ENCODE results near the gene ITGAX. TPM values are rescaled to one million over a fixed set of nuclear protein-coding genes. Genes with fewer than 3 reads are reported as not detected.
A peak's percentile ranks its signal among the peaks of the same experiment; 100 is the strongest.

Gene ITGAX
- total RNA-seq, 1 experiment from 2014 or later: not detected

- BruUV-seq (replicated peaks): no TSS peak
- H3K4me3 Mint-ChIP-seq (ENCODE audit: unreplicated experiment): no peak overlapping the region
- POLR2A ChIA-PET: no interaction called here
- no peak for TF ChIP-seq CTCF (IDR thresholded peaks at IDR 0.05; ENCODE audit: insufficient read depth in 1 of 2, low read depth in 1 of 2, low read length in 1 of 2, severe bottlenecking in 1 of 2, unreplicated experiment in 1 of 2)
- H3K36me3 ChIP-seq (ENCODE audit: control insufficient read depth, insufficient read depth, low read length): no peaks in the 10 kb centered on the region
- no peak for DNase-seq
- H3K36me3 Mint-ChIP-seq (ENCODE audit: insufficient read depth, unreplicated experiment): peaks cover 6% of the 10 kb centered on the region
- H3K9me3 Mint-ChIP-seq (ENCODE audit: unreplicated experiment): no peaks in the 10 kb centered on the region
- peaks cover 14% of the 10 kb centered on the region for H3K4me1 Mint-ChIP-seq (ENCODE audit: low read depth, unreplicated experiment)
- intact Hi-C loops (cut with micrococcal nuclease; ENCODE audit: unreplicated experiment): loop anchor here (5.0 kb wide), 1 partner anchor 115 kb away; the partner anchor contains the start of gene PYDC1
- peaks cover 14% of the 10 kb centered on the region for H3K27me3 Mint-ChIP-seq (ENCODE audit: insufficient read depth, unreplicated experiment)
- CTCF ChIA-PET: no interaction called here
- H3K4me3 ChIP-seq (ENCODE audit: low read depth, low read length): no peak overlapping the region
- no peaks in the 10 kb centered on the region for H3K4me1 ChIP-seq
- no peak overlapping the region for H3K27ac Mint-ChIP-seq (ENCODE audit: unreplicated experiment)
- H3K27me3 ChIP-seq (replicated peaks; ENCODE audit: control insufficient read depth, insufficient read depth, low read length): no peaks in the 10 kb centered on the region
- H3K9me3 ChIP-seq: no peaks in the 10 kb centered on the region
These were observed 22.4 kb upstream of the ITGAX start for GRCh38 chr16:31332544-31332943.

GRCh38 chr16:31333686-31334649, 21.0 kb upstream of the ITGAX start:
- H3K4me3 Mint-ChIP-seq (ENCODE audit: unreplicated experiment): no peak overlapping the region
- no peaks in the 10 kb centered on the region for H3K36me3 Mint-ChIP-seq (ENCODE audit: insufficient read depth, unreplicated experiment)
- no peak overlapping the region for H3K27ac Mint-ChIP-seq (ENCODE audit: unreplicated experiment)
- peak in 1 of 2 experiments; percentile 65 for TF ChIP-seq CTCF (IDR thresholded peaks at IDR 0.05; ENCODE audit: insufficient read depth in 1 of 2, low read depth in 1 of 2, low read length in 1 of 2, severe bottlenecking in 1 of 2, unreplicated experiment in 1 of 2)
- DNase-seq: peak; percentile 51 to 52
- no peaks in the 10 kb centered on the region for H3K9me3 Mint-ChIP-seq (ENCODE audit: unreplicated experiment)
- no peaks in the 10 kb centered on the region for H3K9me3 ChIP-seq
- peaks cover 12% of the 10 kb centered on the region for H3K27me3 Mint-ChIP-seq (ENCODE audit: insufficient read depth, unreplicated experiment)
- H3K4me3 ChIP-seq (ENCODE audit: low read depth, low read length): no peak overlapping the region
- no TSS peak for BruUV-seq (replicated peaks)
- no peaks in the 10 kb centered on the region for H3K4me1 ChIP-seq
- intact Hi-C loops (cut with micrococcal nuclease; ENCODE audit: unreplicated experiment): loop anchor here (5.0 kb wide), 1 partner anchor 117 kb away; the partner anchor contains the start of gene PYDC1
- POLR2A ChIA-PET: no interaction called here
- CTCF ChIA-PET: interaction anchor here (0.6 to 1.0 kb wide), 4 partner anchors 93 to 199 kb away, joined by 3 to 7 read pairs (median 4); partner anchors contain the start of gene PYDC1
- peaks cover 14% of the 10 kb centered on the region for H3K4me1 Mint-ChIP-seq (ENCODE audit: low read depth, unreplicated experiment)
- no peaks in the 10 kb centered on the region for H3K36me3 ChIP-seq (ENCODE audit: control insufficient read depth, insufficient read depth, low read length)
- H3K27me3 ChIP-seq (replicated peaks; ENCODE audit: control insufficient read depth, insufficient read depth, low read length): no peaks in the 10 kb centered on the region

GRCh38 chr16:31334934-31335333, 20.0 kb upstream of the ITGAX start:
- Mint-ChIP-seq H3K4me3 (ENCODE audit: unreplicated experiment) (no peak overlapping the region), H3K9me3 (ENCODE audit: unreplicated experiment) (no peaks in the 10 kb centered on the region), H3K36me3 (ENCODE audit: insufficient read depth, unreplicated experiment) (no peaks in the 10 kb centered on the region), H3K4me1 (ENCODE audit: low read depth, unreplicated experiment) (peaks cover 14% of the 10 kb centered on the region), H3K27me3 (ENCODE audit: insufficient read depth, unreplicated experiment) (peaks cover 14% of the 10 kb centered on the region), H3K27ac (ENCODE audit: unreplicated experiment) (no peak overlapping the region)
- ChIA-PET POLR2A (no interaction called here), CTCF (no interaction called here)
- no peaks in the 10 kb centered on the region for H3K4me1 ChIP-seq
- DNase-seq: no peak
- intact Hi-C loops (cut with micrococcal nuclease; ENCODE audit: unreplicated experiment): loop anchor here (5.0 kb wide), 1 partner anchor 118 kb away; the partner anchor contains the start of gene PYDC1
- TF ChIP-seq CTCF (IDR thresholded peaks at IDR 0.05; ENCODE audit: insufficient read depth in 1 of 2, low read depth in 1 of 2, low read length in 1 of 2, severe bottlenecking in 1 of 2, unreplicated experiment in 1 of 2): no peak
- H3K4me3 ChIP-seq (ENCODE audit: low read depth, low read length): no peak overlapping the region
- H3K36me3 ChIP-seq (ENCODE audit: control insufficient read depth, insufficient read depth, low read length): no peaks in the 10 kb centered on the region
- H3K27me3 ChIP-seq (replicated peaks; ENCODE audit: control insufficient read depth, insufficient read depth, low read length): no peaks in the 10 kb centered on the region
- H3K9me3 ChIP-seq: no peaks in the 10 kb centered on the region
- no TSS peak for BruUV-seq (replicated peaks)
